Transverse colon (tissue), 4 donors: ENCODE measurements around the gene KIF26A. TPM values are rescaled to one million over a fixed set of nuclear protein-coding genes. Genes with fewer than 3 reads are reported as not detected.
A peak's percentile ranks its signal among the peaks of the same experiment; 100 is the strongest.

Source experiments
- DNase-seq: peaks from one replicate; pipeline ENCODE4 v3.0.0-alpha.2; 2019
- H3K27ac ChIP-seq, 4 donors: fragments of 200-600 bp; sonication (generic); 2 replicates each; pipeline ENCODE4 v1.5.1; 2016 to 2018; ENCODE audit warnings: inconsistent platforms in 4 of 4
- H3K27me3 ChIP-seq: fragments of 200-600 bp; sonication (generic); 2 replicates; pipeline ENCODE4 v1.5.1; 2017; ENCODE audit warnings: inconsistent platforms
- H3K36me3 ChIP-seq, 4 donors: fragments of 200-600 bp; sonication (generic); 2 replicates each; pipeline ENCODE4 v1.5.1; 2017 to 2019; ENCODE audit warnings: inconsistent platforms in 4 of 4
- H3K4me1 ChIP-seq, 4 donors: fragments of 200-600 bp; sonication (generic); 2 replicates each; pipeline ENCODE4 v1.5.1; 2017 to 2020; ENCODE audit warnings: inconsistent platforms in 4 of 4
- H3K4me3 ChIP-seq, 4 donors: fragments of 200-600 bp; sonication (generic); 1 replicate in 1 of 4; 2 replicates in 3 of 4; pipeline versions ENCODE4 v1.5.1 to v1.6.1; 2017 to 2019; ENCODE audit warnings: inconsistent platforms in 4 of 4
- H3K9me3 ChIP-seq, 2 donors: fragments of 200-600 bp; sonication (generic); 2 replicates each; pipeline ENCODE4 v1.5.1; 2017 to 2019; ENCODE audit warnings: inconsistent platforms in 2 of 2
- EP300 ChIP-seq: sonication (generic); formaldehyde crosslinking; IDR thresholded peaks from one replicate; pipeline ENCODE4 v1.6.1; 2017; ENCODE audit warnings: antibody characterized with exemption, low read depth
- POLR2A ChIP-seq: fragments of 450-650 bp; IDR thresholded peaks from one replicate; pipeline ENCODE4 v1.6.1; 2016; ENCODE audit warnings: antibody characterized with exemption, mild to moderate bottlenecking, moderate library complexity
- POLR2AphosphoS5 ChIP-seq, 3 donors: sonication (generic); formaldehyde crosslinking; IDR thresholded peaks; one replicate each; pipeline ENCODE4 v1.6.1; 2016; ENCODE audit warnings: antibody characterized with exemption in 3 of 3
- WGBS, 2 donors: methylation state at CpG; one replicate each; pipeline ENCODE4 v1.1.5; 2018; ENCODE audit warnings: low coverage in 1 of 2; 5-methylcytosine and 5-hydroxymethylcytosine counted together
- in situ Hi-C, 4 donors: fragments of 200-750 bp; cut with MboI; loops; one replicate each; pipeline versions ENCODE4 v1.15.0 to v1.15.1; 2017; ENCODE audit warnings: low sequenced_read_pairs in 3 of 4, low pct_ligation_motif_present in 1 of 4, low pct_unique_long_range_greater_than_20kb in 1 of 4
- intact Hi-C: fragments of 100-400 bp; cut with DNase I; formaldehyde crosslinking; loops from one replicate; pipeline ENCODE4 v1.15.1; 2023; ENCODE audit warnings: low total_unique reads
- total RNA-seq, 4 donors: library from RNA; depleted of rRNA; stranded (reverse); fragments of >200 nt; gene quantifications; one replicate each; pipeline ENCODE4 v1.1.0, GENCODE V29; 2016
- TF ChIP-seq, protein P1 (sequence below), 5 experiments: fragments of 200-600 bp in 3 of 5; fragments of 450-650 bp in 2 of 5; sonication (generic) in 3 of 5; IDR thresholded peaks; 1 replicate in 2 of 5; 2 replicates in 3 of 5; pipeline ENCODE4 v1.5.1; 2016 to 2017; ENCODE audit warnings: antibody characterized with exemption in 5 of 5, inconsistent platforms in 3 of 5, mild to moderate bottlenecking in 2 of 5, moderate library complexity in 1 of 5

KIF26A gene
- total RNA-seq, 4 donors from 2014 or later = 2.2 to 7.8 (median 4.4) TPM

DNA sequence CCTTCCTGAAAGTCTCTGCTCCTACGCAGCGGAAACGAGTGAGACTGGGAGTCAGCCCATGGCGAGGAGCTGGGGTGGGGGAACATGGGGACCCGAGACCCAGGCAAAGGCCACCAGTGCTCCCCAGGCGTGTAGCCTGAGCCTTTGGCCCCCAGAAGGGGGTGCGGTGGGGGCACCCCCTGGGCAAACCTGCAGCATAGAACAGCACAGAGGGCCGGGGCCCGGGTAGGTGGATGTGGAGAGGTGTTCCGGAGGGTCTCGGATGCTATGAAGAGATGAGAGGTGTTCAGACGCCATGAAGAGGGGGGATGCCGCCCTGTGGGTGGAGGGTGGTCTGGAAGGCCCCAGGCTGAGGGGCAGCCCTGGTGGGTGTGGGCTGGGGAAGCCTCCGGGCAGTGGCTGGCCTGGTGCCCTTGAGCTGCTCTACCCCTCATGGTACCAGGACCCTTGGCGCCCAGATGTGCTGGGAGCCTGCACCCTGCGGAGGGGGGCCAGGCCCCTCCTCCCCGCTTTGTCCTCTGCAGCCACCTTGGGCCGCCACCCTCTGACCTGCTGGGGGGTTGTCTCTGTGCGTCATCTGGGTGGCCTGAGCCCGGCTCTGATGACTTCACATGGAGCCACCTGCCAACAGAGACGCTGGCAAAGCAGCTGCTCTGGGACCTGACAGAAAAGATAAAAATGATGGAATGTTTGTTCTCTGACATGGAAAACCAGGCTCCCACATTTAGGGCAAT lies 83.4 kb downstream of the KIF26A start:
- in situ Hi-C loops (no loop called here), intact Hi-C loops (loop anchor here (5.0 kb wide), 1 partner anchor 1860 kb away; the partner anchor contains the start of genes CINP and TECPR2)
- Histone ChIP-seq H3K27me3 (no peaks in the 10 kb centered on the region), H3K4me1 (peaks cover 3 to 30% (median 20%) of the 10 kb centered on the region in 4 donors), H3K27ac (no peak overlapping the region), H3K4me3 (no peak overlapping the region), H3K9me3 (no peaks in the 10 kb centered on the region), H3K36me3 (no peaks in the 10 kb centered on the region)
- WGBS, 2 donors = 91 to 95% methylated on average over 4 to 17 of the region's 21 CpGs
- DNase-seq = no peak
- no peak for TF ChIP-seq EP300
- TF ChIP-seq, protein P1, sequence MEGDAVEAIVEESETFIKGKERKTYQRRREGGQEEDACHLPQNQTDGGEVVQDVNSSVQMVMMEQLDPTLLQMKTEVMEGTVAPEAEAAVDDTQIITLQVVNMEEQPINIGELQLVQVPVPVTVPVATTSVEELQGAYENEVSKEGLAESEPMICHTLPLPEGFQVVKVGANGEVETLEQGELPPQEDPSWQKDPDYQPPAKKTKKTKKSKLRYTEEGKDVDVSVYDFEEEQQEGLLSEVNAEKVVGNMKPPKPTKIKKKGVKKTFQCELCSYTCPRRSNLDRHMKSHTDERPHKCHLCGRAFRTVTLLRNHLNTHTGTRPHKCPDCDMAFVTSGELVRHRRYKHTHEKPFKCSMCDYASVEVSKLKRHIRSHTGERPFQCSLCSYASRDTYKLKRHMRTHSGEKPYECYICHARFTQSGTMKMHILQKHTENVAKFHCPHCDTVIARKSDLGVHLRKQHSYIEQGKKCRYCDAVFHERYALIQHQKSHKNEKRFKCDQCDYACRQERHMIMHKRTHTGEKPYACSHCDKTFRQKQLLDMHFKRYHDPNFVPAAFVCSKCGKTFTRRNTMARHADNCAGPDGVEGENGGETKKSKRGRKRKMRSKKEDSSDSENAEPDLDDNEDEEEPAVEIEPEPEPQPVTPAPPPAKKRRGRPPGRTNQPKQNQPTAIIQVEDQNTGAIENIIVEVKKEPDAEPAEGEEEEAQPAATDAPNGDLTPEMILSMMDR (IDR thresholded peaks at IDR 0.05) = no peak
- no peak for TF ChIP-seq POLR2A
- TF ChIP-seq POLR2AphosphoS5 (IDR thresholded peaks at IDR 0.05) = no peak

DNA sequence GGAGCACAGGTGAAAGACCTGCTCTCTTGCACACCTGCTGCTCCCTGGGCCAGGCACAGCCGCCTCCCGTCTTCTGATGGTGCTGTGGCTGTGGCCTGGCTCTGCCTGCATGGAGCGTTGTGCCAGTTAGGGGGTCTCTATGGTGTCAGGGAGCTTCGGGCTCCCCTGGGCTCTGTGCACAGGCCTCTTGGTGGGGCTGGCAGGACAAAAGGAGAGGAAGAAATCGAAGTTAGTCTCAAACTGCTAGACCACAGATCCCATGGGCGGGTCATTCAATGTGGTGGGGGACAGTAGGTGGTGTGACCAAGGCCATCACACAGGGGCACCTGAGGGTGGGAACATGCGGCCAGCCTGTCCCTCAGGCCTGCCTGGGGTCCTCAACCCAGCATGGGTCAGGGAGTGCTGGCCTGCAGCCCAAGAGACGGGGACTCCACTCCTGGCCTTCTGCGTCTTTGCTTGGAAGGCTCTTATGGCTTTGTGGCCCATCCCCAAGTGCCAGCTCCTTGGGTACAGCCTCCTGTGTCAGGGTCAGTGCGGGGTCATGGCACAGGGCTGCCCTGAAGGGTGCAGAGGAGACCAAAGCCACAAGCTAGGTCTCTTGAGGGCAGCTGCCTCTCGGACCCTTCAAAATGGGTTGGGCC lies 84.1 kb downstream of the KIF26A start:
- intact Hi-C loops = loop anchor here (5.0 kb wide), 1 partner anchor 1860 kb away; the partner anchor contains the start of genes CINP and TECPR2
- TF ChIP-seq POLR2AphosphoS5 (IDR thresholded peaks at IDR 0.05) = no peak
- no peak for TF ChIP-seq EP300
- TF ChIP-seq, protein P1 (IDR thresholded peaks at IDR 0.05) = no peak
- no peak for TF ChIP-seq POLR2A
- in situ Hi-C loops = no loop called here

GRCh38 chr14:104223101-104224041 lies 85.0 kb downstream of the KIF26A start:
- TF ChIP-seq POLR2AphosphoS5 (IDR thresholded peaks at IDR 0.05) = no peak
- TF ChIP-seq POLR2A = no peak
- no peak for TF ChIP-seq EP300
- TF ChIP-seq, protein P1 (IDR thresholded peaks at IDR 0.05) = no peak
- 54% methylated on average over 37 of the region's 41 CpGs; no CpG with 5 or more reads in 1 of the 2 donors for WGBS, 2 donors
- Histone ChIP-seq H3K27me3 (no peaks in the 10 kb centered on the region), H3K36me3 (no peaks in the 10 kb centered on the region), H3K27ac (peak overlapping the region in 3 of 4 donors; percentile 79 to 97 (median 91)), H3K4me3 (peak overlapping the region in 2 of 4 donors; percentile 23 to 41), H3K4me1 (peaks cover 3 to 33% (median 23%) of the 10 kb centered on the region in 4 donors), H3K9me3 (no peaks in the 10 kb centered on the region)
- in situ Hi-C loops = no loop called here
- intact Hi-C loops = loop anchor here (5.0 kb wide), 1 partner anchor 1861 kb away; the partner anchor contains the start of genes CINP and TECPR2
- DNase-seq = peak; percentile 38

More for the DNA sequence above, 84.1 kb downstream of the KIF26A start:
- peaks cover 3 to 33% (median 21%) of the 10 kb centered on the region in 4 donors for H3K4me1 ChIP-seq
- no peak overlapping the region for H3K4me3 ChIP-seq
- H3K27me3 ChIP-seq = no peaks in the 10 kb centered on the region
- H3K27ac ChIP-seq = peak overlapping the region in 1 of 4 donors; percentile 97
- 75% methylated on average over 10 of the region's 11 CpGs; no CpG with 5 or more reads in 1 of the 2 donors for WGBS, 2 donors
- no peaks in the 10 kb centered on the region for H3K9me3 ChIP-seq
- no peaks in the 10 kb centered on the region for H3K36me3 ChIP-seq
- DNase-seq = no peak
